ENCODE results near the gene TRAPPC5. TPM values are rescaled to one million over a fixed set of nuclear protein-coding genes. Genes with fewer than 3 reads are reported as not detected.

TRAPPC5 gene
- polyA plus RNA-seq, 1 of the 3 experiments (the other 2 are of a cell fraction), result 49.4 TPM

- TF ChIP-seq FOSL2 (IDR thresholded peaks at IDR 0.05; ENCODE audit: borderline replicate concordance, low read depth) (no peak), IRF3 (IDR thresholded peaks at IDR 0.05; ENCODE audit: low read depth, low read length) (no peak), RFX5 (IDR thresholded peaks at IDR 0.05; ENCODE audit: low read length) (no peak), ELF1 (IDR thresholded peaks at IDR 0.05) (no peak), TAF1 (IDR thresholded peaks at IDR 0.05; ENCODE audit: borderline replicate concordance, low read depth, low read length) (no peak), TEAD4 (IDR thresholded peaks at IDR 0.05; ENCODE audit: borderline replicate concordance, insufficient read depth) (no peak)
Measured at GRCh38 chr19:7734220-7735203, 53.9 kb downstream of the TRAPPC5 start (continued).

- H3K79me2 ChIP-seq (ENCODE audit: insufficient read depth), result no peaks in the 10 kb centered on the region
- H3F3A ChIP-seq (replicated peaks; ENCODE audit: insufficient read depth), result no peaks in the 10 kb centered on the region
- H4K20me1 ChIP-seq (ENCODE audit: insufficient read depth), result no peaks in the 10 kb centered on the region
- ChIA-PET POLR2A (no interaction called here), CTCF (interaction anchor here (1.2 to 1.4 kb wide), 2 partner anchors 8 to 10 kb away, joined by 3 read pairs; no protein-coding TSS in a partner anchor)
- H3K27me3 ChIP-seq (ENCODE audit: insufficient read depth), result peaks cover 58% of the 10 kb centered on the region
- H3K9me3 ChIP-seq, result no peaks in the 10 kb centered on the region
- H3K9me2 ChIP-seq, result no peaks in the 10 kb centered on the region
- H3K36me3 ChIP-seq (replicated peaks in 1 of 2; ENCODE audit: control insufficient read depth in 1 of 2, insufficient read depth in 2 of 2, low read length in 1 of 2), result no peaks in the 10 kb centered on the region
- 7% methylated on average over 1 of the region's 1 CpG for WGBS (ENCODE audit: low lambda C conversion rate)
- no peak for DNase-seq
- H3K27ac ChIP-seq (ENCODE audit: low read depth in 2 of 2, low read length in 1 of 2), result no peak overlapping the region
- H3K4me2 ChIP-seq, result no peak overlapping the region
- H3K9ac ChIP-seq, result no peak overlapping the region
- no peaks in the 10 kb centered on the region for H3K4me1 ChIP-seq (ENCODE audit: control insufficient read depth in 1 of 2, insufficient read depth in 2 of 2, low read depth in 1 of 2, low read length in 1 of 2)
- no peak overlapping the region for H2AFZ ChIP-seq (ENCODE audit: low read depth)
- TF ChIP-seq REST (IDR thresholded peaks at IDR 0.05; ENCODE audit: low read depth, low read length) (no peak), TAF1 (IDR thresholded peaks at IDR 0.05; ENCODE audit: borderline replicate concordance, low read depth, low read length) (no peak), GABPA (IDR thresholded peaks at IDR 0.05; ENCODE audit: low read depth) (no peak), YY1 (IDR thresholded peaks at IDR 0.05; ENCODE audit: low read depth) (no peak), RXRA (IDR thresholded peaks at IDR 0.05; ENCODE audit: borderline replicate concordance, low read depth) (no peak), USF2 (IDR thresholded peaks at IDR 0.05; ENCODE audit: borderline replicate concordance, low read depth, low read length) (no peak), ELF1 (IDR thresholded peaks at IDR 0.05) (no peak), FOXM1 (IDR thresholded peaks at IDR 0.05; ENCODE audit: low read depth) (no peak), TCF12 (IDR thresholded peaks at IDR 0.05) (no peak), FOXJ3 (CRISPR knock-in tag; IDR thresholded peaks at IDR 0.05) (no peak), IRF3 (IDR thresholded peaks at IDR 0.05; ENCODE audit: low read depth, low read length) (no peak), GATA2 (CRISPR knock-in tag; IDR thresholded peaks at IDR 0.05) (no peak), MXI1 (IDR thresholded peaks at IDR 0.05; ENCODE audit: low read depth, low read length) (no peak), MAX (IDR thresholded peaks at IDR 0.05; ENCODE audit: low read depth) (no peak), RAD21 (IDR thresholded peaks at IDR 0.05; ENCODE audit: low read length) (no peak)
- no peak overlapping the region for H3K4me3 ChIP-seq (ENCODE audit: low read depth in 2 of 2, low read length in 1 of 2)
Measured at GRCh38 chr19:7736148-7736547, 55.5 kb downstream of the TRAPPC5 start.
